Cardiac muscle cell (in vitro differentiated cells and primary cell): ENCODE results near the gene MIER2. TPM values are rescaled to one million over a fixed set of nuclear protein-coding genes. Genes with fewer than 3 reads are reported as not detected.

ENCODE experiments used
- DNase-seq, 2 donors: peaks; one replicate each; pipeline versions ENCODE4 v3.0.0 to v3.0.0-alpha.2; 2010 to 2017; ENCODE audit warnings: low read depth in 1 of 2, low spot score in 1 of 2
- H3K27ac ChIP-seq: fragments of 200-600 bp; sonication (generic); 2 replicates; pipeline ENCODE4 v1.5.1; 2016
- H3K27me3 ChIP-seq: fragments of 200-600 bp; sonication (generic); 2 replicates; pipeline ENCODE4 v1.6.0; 2016; ENCODE audit warnings: control low read depth
- H3K36me3 ChIP-seq: fragments of 200-600 bp; sonication (generic); 2 replicates; pipeline ENCODE4 v1.5.1; 2016; ENCODE audit warnings: control low read depth
- H3K4me1 ChIP-seq: fragments of 200-600 bp; sonication (generic); 2 replicates; pipeline ENCODE4 v1.8.1; 2017; ENCODE audit warnings: low read depth, mild to moderate bottlenecking, mixed run types
- H3K4me3 ChIP-seq: fragments of 200-600 bp; sonication (generic); 2 replicates; pipeline ENCODE4 v1.5.1; 2016; ENCODE audit warnings: mild to moderate bottlenecking
- H3K9me3 ChIP-seq: fragments of 200-600 bp; sonication (generic); 2 replicates; pipeline ENCODE4 v1.5.1; 2017; ENCODE audit warnings: low read depth, mild to moderate bottlenecking, control low read depth
- CTCF ChIP-seq: IDR thresholded peaks from 2 replicates; pipeline ENCODE4 v1.5.1; 2012; ENCODE audit warnings: low read depth, mild to moderate bottlenecking, low read length
- polyA plus RNA-seq: library from polyadenylated mRNA; unstranded; fragments of >200 nt; fragmentation: Nextera tagmentation; extraction: Ambion mirVana; gene quantifications from 2 replicates; pipeline ENCODE4 v1.2.1, GENCODE V29; 2016
- total RNA-seq: library from RNA; depleted of rRNA; stranded (reverse); fragments of >200 nt; gene quantifications from 2 replicates; pipeline ENCODE4 v1.2.3, GENCODE V29; 2016

The MIER2 gene
- total and polyA plus RNA-seq, 2 experiments from 2014 or later = 32.7 to 47.8 TPM

DNA sequence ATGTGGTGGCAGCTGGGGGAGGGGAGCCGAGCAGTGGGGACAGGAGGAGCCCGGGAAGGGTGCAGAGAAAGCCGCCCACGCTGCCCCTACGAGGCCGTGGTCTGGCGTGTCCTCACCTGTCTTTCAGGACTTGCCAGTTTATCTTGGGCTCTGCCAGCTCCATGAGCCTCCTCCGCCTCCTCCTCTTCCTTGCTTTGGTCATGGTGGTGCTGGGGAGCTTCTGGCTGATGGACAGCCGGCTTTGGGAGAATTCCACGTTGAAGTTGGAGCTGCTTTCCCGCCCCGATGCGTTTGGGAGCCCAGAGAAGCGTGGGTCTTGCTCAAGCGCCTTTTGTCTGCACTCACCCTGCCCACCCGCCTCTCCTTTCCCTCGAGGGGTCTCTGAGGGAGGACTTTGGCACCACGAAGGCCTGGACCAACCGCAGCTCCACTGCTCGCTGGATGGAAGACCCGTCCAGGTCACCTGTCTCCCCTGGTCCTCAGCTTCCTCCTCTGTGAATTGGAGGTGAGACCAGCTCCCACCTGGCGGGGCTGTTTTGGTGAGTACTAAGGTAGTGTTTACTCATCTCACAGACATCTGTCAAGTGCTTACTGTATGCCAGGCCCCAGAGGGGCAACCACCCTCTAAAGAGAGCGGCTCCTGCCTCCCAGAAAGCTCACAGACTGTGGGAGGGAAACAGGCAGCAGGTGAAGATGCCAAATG lies 29.7 kb upstream of the MIER2 start:
- no peak for DNase-seq
- Histone ChIP-seq H3K4me3 (no peak overlapping the region), H3K36me3 (no peaks in the 10 kb centered on the region), H3K27ac (no peak overlapping the region), H3K9me3 (no peaks in the 10 kb centered on the region), H3K27me3 (no peaks in the 10 kb centered on the region), H3K4me1 (no peaks in the 10 kb centered on the region)
- no peak for TF ChIP-seq CTCF

DNA sequence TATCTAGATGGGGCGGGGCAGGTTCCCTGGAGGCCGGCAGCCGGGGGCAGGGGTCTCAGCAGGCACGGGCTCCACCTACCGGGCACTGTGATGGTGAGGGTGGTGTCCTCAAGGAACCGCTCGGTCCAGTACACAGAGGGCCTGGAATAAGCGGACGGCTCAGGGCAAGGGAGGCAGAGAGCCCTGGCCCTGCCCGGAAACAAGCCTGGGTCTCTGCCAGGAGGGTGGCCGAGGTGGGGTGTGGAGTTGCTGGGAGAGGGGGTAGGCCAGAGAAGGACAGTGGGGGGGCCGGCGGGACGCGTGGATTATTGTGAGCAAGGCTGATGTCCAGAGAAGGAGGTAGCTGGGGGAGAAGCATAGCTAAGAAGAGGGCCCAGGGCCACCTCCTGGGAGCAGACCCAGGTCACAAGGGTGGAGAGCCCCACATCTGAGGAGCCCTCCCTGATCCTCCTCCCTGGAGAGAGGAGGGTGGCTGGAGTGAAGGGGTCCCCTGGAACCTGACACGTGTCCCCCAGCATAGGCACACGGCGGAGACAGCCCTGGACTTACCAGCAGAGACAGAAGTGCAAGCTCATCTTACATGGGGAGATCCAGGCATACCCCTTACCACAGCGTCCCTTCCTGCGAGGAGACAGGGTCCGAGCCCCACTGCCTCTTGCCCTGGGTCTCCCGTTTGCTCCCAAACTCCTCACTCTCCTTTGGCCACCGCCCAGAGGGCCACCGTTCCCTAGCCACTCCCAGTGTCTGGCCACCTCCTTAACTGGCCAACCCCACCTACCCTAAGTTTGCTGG lies 29.0 kb upstream of the MIER2 start:
- H3K4me3 ChIP-seq = no peak overlapping the region
- no peak overlapping the region for H3K27ac ChIP-seq
- no peaks in the 10 kb centered on the region for H3K36me3 ChIP-seq
- TF ChIP-seq CTCF = no peak
- H3K27me3 ChIP-seq = no peaks in the 10 kb centered on the region
- no peaks in the 10 kb centered on the region for H3K4me1 ChIP-seq
- no peak for DNase-seq
- H3K9me3 ChIP-seq = no peaks in the 10 kb centered on the region

DNA sequence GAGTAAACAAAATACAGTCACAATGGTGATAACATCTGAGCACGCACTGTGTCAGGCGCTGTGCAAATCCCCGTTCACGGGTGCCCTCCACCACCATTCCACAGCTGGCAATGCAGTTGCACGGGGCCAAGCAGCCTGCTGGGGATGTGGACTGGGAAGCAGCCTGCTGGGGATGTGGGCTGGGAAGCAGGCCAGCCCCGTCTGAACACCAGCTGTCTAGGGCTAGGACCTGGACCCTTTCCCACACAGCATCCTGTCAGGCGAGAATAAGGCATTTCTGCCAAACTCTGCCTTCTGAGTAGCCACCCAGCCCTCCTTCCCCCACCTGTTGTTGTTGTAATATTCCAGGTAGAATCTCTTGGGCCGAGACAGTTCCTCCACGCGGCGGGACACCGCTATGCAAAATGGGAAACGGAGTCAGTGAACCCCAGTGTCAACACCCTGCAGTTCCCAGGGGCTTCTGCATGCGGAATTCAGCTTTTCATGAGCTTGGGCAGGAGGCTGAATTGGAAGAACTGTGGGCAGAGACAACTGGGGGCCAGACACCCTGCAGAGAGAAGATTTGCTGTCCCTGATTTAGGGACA lies 27.8 kb upstream of the MIER2 start:
- peak in 1 of 2 donors; percentile 90 for DNase-seq
- no peaks in the 10 kb centered on the region for H3K4me1 ChIP-seq
- TF ChIP-seq CTCF = no peak
- H3K4me3 ChIP-seq = no peak overlapping the region
- H3K27ac ChIP-seq = no peak overlapping the region
- H3K27me3 ChIP-seq = no peaks in the 10 kb centered on the region
- no peaks in the 10 kb centered on the region for H3K9me3 ChIP-seq
- H3K36me3 ChIP-seq = no peaks in the 10 kb centered on the region

GRCh38 chr19:371501-372168 lies 27.0 kb upstream of the MIER2 start:
- H3K27me3 ChIP-seq = no peaks in the 10 kb centered on the region

More at GRCh38 chr19:371501-372168, 27.0 kb upstream of the MIER2 start:
- no peak for DNase-seq
- no peak overlapping the region for H3K4me3 ChIP-seq
- TF ChIP-seq CTCF = no peak
- no peaks in the 10 kb centered on the region for H3K36me3 ChIP-seq
- no peak overlapping the region for H3K27ac ChIP-seq
- no peaks in the 10 kb centered on the region for H3K9me3 ChIP-seq
- no peaks in the 10 kb centered on the region for H3K4me1 ChIP-seq
